Activated T-helper 17 cell treated with anti-CD3 and anti-CD28 coated beads, Interleukin-2, amount 50 U/mL, for 72 hours (primary cell): ENCODE measurements around the gene FBXO7. TPM values are rescaled to one million over a fixed set of nuclear protein-coding genes. Genes with fewer than 3 reads are reported as not detected.

Experiments used
- ATAC-seq: fragments of 150-1000 bp; cut with Tn5 transposase; replicated peaks from 2 replicates; pipeline ENCODE4 v1.10.0; 2021; ENCODE audit warnings: mild to moderate bottlenecking, moderate library complexity
- H3K27ac Mint-ChIP-seq: one replicate; pipeline ENCODE4 v1.8.0; 2022; ENCODE audit warnings: mixed read lengths
- H3K27me3 Mint-ChIP-seq: one replicate; pipeline ENCODE4 v1.8.0; 2022; ENCODE audit warnings: mixed read lengths
- H3K36me3 Mint-ChIP-seq: one replicate; pipeline ENCODE4 v1.8.0; 2022; ENCODE audit warnings: low read depth, mild to moderate bottlenecking, mixed read lengths
- H3K4me1 Mint-ChIP-seq: one replicate; pipeline ENCODE4 v1.8.0; 2022; ENCODE audit warnings: mixed read lengths
- H3K4me3 Mint-ChIP-seq: one replicate; pipeline ENCODE4 v1.8.0; 2022; ENCODE audit warnings: mild to moderate bottlenecking, mixed read lengths
- H3K9me3 Mint-ChIP-seq: one replicate; pipeline ENCODE4 v1.8.0; 2022; ENCODE audit warnings: mixed read lengths
- total RNA-seq, 2 donors: library from RNA; stranded (reverse); gene quantifications; one replicate each; pipeline ENCODE4 v1.2.3, GENCODE V29; 2022

FBXO7 gene
- 10 to 100 TPM; 76.4 to 79.8 TPM for total RNA-seq

DNA sequence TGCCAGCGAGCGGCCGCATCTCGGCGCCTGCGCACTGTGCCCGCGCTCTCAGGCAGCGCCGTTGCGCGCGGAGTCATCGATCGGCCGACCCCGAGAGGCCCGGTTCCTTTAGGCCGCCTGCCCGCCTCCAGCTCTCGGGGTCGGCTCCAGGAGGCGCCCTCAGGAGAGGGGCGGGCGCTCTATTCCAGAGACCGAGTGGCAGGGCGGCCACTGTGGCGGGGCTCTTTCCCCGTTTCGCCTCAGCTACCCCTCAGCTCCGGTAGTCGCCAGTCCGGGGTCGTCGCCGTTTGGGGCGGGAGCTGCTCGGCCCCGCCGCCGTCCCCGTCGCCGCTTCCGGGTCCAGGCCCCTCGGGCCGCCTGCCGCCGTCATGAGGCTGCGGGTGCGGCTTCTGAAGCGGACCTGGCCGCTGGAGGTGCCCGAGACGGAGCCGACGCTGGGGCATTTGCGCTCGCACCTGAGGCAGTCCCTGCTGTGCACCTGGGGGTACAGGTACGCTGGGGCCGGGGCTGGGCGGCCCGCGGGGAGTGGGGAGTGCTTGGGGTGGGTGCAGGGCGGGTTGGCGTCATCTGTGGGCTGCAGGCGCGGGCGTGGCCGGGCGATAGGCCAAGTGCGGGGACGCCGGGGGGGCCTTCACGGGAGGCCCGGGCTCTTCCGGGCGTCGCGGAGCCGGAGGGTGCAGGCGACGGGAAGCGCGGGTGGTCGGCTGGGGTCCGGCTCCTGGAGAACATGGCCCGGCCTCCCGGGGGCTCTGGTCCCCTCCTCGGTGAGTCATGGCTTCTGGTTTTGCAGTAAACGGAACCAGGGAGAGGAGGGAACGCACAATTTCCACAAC lies at the start of gene FBXO7:
Gene FBXO7, plus strand, starts transcription at position 177 of the 833 bp plus-strand sequence. Its CDS starts 192 bp downstream, at position 369.
- H3K27me3 Mint-ChIP-seq: no peaks in the 10 kb centered on the region
- peak; percentile 85 for ATAC-seq
- no peaks in the 10 kb centered on the region for H3K9me3 Mint-ChIP-seq
- peaks cover 17% of the 10 kb centered on the region for H3K4me1 Mint-ChIP-seq
- H3K27ac Mint-ChIP-seq: peak within 1 kb of the TSS; percentile 90
- H3K4me3 Mint-ChIP-seq: no peak within 1 kb of the TSS
- peaks cover 9% of the 10 kb centered on the region for H3K36me3 Mint-ChIP-seq

DNA sequence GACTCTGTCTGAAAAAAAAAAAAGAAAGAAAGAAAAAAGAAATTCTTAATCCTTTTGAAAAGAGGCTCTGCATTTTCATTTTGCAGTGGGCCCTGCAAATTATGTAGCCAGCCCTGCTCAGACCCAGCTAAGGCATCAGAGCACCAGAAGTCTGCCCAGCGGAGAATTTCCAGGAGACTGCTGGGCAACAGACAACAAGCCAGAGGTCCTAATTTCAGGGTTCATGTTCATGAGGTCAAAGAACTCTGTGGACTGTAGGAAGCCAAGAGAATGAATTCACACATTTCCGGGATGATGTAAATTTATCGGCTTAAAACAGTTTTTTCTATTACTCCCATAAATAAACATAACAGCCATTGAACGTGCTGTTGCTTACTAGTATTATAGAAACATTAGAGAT lies 47.7 kb upstream of the FBXO7 start:
- Mint-ChIP-seq H3K36me3 (no peaks in the 10 kb centered on the region), H3K4me3 (no peak overlapping the region), H3K9me3 (no peaks in the 10 kb centered on the region), H3K27ac (no peak overlapping the region), H3K4me1 (no peaks in the 10 kb centered on the region), H3K27me3 (peaks cover 29% of the 10 kb centered on the region)
- ATAC-seq: no peak

DNA sequence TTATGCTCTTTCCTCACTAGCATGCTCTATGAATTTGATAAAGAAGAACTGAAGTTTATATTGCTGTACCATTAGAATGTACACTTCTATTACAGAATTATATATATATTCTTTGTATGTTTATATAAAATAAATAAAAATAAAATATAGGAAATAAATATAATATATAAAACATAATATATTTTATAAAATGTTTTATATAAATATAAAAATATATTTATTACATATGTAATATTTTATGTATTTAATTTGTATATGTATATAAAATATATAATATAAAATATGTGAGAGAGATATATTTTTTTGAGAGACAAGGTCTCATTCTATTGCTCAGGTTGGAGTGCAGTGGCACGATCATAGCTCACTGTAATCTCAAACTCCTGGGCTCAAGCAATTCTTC lies 44.3 kb upstream of the FBXO7 start:
- no peak overlapping the region for H3K27ac Mint-ChIP-seq
- H3K36me3 Mint-ChIP-seq: no peaks in the 10 kb centered on the region
- no peaks in the 10 kb centered on the region for H3K9me3 Mint-ChIP-seq
- no peak for ATAC-seq
- H3K27me3 Mint-ChIP-seq: peaks cover 10% of the 10 kb centered on the region
- H3K4me3 Mint-ChIP-seq: no peak overlapping the region
- no peaks in the 10 kb centered on the region for H3K4me1 Mint-ChIP-seq

DNA sequence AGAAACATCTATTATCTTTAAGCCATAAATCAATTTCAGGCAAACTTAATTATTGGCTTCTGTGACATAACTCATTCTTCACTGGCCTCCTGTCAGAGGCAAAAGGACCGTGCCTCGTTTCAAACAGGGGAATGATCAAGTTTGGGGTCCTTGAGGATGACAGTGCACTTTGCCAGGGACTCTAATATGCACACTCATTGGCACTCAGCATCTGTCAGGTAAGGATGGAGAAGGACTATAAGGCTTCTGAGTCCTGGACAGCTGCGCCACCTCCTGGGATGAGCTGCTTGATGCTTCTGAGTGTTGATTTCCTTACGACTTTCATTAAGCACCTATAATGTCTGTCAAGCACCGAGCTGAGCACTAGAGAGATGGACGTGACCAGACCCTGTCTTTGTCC lies 30.5 kb upstream of the FBXO7 start:
- no peak for ATAC-seq
- Mint-ChIP-seq H3K4me1 (no peaks in the 10 kb centered on the region), H3K9me3 (no peaks in the 10 kb centered on the region), H3K27me3 (no peaks in the 10 kb centered on the region), H3K27ac (no peak overlapping the region), H3K4me3 (no peak overlapping the region), H3K36me3 (no peaks in the 10 kb centered on the region)

DNA sequence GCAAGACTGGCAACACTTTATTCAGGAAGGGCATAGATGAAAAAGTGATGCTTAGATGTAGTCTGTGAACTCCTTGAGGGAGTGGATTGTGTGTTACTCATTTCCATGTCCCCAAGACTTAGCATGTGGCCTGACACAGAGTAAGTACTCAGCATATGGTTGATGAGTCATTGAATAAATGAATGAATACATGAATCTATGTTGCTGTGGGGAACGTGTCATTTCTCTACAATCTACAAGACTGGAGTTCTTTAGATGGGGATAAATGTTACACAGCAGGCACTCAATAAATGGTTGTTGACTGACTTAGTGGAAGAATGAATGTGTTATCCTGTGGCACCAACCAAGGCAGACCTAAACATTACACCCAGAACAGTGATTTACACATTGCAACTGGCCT lies 28.3 kb upstream of the FBXO7 start:
- Mint-ChIP-seq H3K4me3 (no peak overlapping the region), H3K4me1 (no peaks in the 10 kb centered on the region), H3K27me3 (no peaks in the 10 kb centered on the region), H3K27ac (no peak overlapping the region), H3K9me3 (no peaks in the 10 kb centered on the region), H3K36me3 (no peaks in the 10 kb centered on the region)
- ATAC-seq: peak; percentile 100

DNA sequence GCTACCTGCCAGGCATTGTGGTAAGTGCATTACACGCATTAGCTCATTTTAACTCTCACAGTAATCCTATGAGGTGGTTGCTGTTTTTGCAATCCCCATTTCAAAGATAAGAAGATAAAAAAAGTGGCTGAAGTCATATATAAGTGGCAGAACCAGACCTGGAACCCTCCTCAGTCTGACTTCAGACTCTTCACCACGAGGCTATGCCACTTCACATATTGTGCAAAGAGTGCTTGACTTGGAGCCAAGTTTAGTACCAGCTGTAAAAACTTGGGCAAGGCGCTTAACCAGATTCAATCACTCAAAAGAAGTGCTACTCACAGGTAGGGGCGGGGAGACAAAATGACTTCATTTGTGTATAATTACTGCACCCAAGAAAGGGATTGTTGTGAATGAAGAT lies 25.6 kb upstream of the FBXO7 start:
- no peaks in the 10 kb centered on the region for H3K9me3 Mint-ChIP-seq
- no peak for ATAC-seq
- peaks cover 3% of the 10 kb centered on the region for H3K27me3 Mint-ChIP-seq
- H3K4me3 Mint-ChIP-seq: no peak overlapping the region
- no peaks in the 10 kb centered on the region for H3K4me1 Mint-ChIP-seq
- H3K36me3 Mint-ChIP-seq: no peaks in the 10 kb centered on the region
- no peak overlapping the region for H3K27ac Mint-ChIP-seq

DNA sequence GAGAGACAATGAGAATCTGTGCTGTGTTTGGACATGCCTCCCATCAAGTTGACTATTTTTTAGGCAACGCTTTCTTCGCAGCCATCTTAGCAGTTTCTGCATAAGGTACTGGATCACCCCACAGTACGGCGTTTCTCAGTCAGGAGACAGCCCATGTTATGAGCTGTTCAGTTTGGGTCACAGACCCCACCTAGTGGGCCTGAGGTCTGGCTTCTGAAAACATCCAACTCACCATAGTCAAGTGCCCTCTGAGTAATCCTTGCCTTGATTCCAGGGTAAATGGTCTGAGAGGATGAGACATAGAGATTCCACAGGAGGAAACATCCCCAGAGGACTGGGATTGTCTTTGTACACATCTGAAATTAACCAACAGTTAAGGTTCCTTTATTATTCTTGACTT lies 17.6 kb upstream of the FBXO7 start:
- no peak overlapping the region for H3K4me3 Mint-ChIP-seq
- no peaks in the 10 kb centered on the region for H3K36me3 Mint-ChIP-seq
- no peak overlapping the region for H3K27ac Mint-ChIP-seq
- no peak for ATAC-seq
- no peaks in the 10 kb centered on the region for H3K4me1 Mint-ChIP-seq
- no peaks in the 10 kb centered on the region for H3K9me3 Mint-ChIP-seq
- H3K27me3 Mint-ChIP-seq: peaks cover 44% of the 10 kb centered on the region

DNA sequence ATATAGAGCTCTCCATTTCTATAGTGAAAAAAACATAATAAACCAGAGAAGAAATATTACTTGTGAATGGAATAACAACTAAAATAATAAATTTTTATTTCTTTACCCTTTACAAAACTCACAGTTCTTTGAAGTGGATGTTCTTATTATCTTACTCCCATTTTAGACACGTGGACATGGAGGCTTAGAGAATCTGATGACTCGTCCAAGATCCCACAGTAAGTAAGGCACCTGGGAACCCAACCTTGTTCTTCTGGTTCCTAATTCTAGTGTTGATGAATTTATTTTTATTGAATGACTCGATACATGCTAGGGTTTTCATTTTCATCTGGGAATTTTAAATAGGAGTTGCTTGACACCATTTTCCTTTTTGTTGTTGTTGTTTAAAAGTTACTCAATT lies 12.2 kb upstream of the FBXO7 start:
- H3K9me3 Mint-ChIP-seq: no peaks in the 10 kb centered on the region
- peaks cover 50% of the 10 kb centered on the region for H3K27me3 Mint-ChIP-seq
- no peak overlapping the region for H3K27ac Mint-ChIP-seq
- no peaks in the 10 kb centered on the region for H3K4me1 Mint-ChIP-seq
- H3K36me3 Mint-ChIP-seq: no peaks in the 10 kb centered on the region
- no peak for ATAC-seq
- H3K4me3 Mint-ChIP-seq: no peak overlapping the region

DNA sequence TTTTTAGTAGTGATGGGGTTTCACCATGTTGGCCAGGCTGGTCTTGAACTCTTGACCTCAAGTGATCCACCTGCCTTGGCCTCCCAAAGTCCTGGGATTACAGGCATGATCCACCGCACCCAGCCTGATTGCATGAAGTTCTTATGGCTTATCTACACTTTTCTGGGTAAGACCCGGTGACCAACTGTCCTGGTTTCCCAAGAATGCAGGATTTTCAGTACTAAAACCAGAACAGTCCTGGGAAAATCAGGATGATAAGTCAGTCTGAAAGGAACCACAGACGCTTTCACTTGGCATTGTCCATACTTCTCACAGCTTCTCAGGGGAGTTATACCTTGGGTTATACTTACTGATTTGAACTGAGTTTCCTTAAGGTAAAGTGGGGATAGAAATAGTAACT lies 8.9 kb upstream of the FBXO7 start:
- no peaks in the 10 kb centered on the region for H3K4me1 Mint-ChIP-seq
- peaks cover 35% of the 10 kb centered on the region for H3K27me3 Mint-ChIP-seq
- ATAC-seq: no peak
- H3K4me3 Mint-ChIP-seq: no peak overlapping the region
- no peaks in the 10 kb centered on the region for H3K9me3 Mint-ChIP-seq
- H3K36me3 Mint-ChIP-seq: no peaks in the 10 kb centered on the region
- no peak overlapping the region for H3K27ac Mint-ChIP-seq

DNA sequence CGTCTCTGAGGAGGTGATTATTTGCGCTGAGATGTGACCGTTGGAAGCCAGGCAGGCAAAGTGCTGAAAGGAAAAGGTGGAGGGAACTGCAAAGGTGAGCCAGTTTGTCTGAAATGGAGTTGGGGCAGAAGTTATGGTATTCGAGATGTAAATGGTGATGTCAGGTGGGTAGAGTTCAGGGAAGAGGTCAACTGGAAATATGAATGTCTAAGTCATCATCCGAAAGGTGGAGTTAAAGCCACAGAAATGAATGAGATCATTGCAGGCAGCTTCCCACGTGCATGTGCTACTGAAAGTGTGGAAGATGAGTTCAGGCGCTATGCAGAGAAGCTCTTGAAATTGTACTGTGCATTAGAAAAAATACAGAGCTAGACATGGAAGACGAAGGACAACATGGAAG lies 8.1 kb upstream of the FBXO7 start:
- no peaks in the 10 kb centered on the region for H3K9me3 Mint-ChIP-seq
- no peak for ATAC-seq
- H3K4me1 Mint-ChIP-seq: no peaks in the 10 kb centered on the region

DNA sequence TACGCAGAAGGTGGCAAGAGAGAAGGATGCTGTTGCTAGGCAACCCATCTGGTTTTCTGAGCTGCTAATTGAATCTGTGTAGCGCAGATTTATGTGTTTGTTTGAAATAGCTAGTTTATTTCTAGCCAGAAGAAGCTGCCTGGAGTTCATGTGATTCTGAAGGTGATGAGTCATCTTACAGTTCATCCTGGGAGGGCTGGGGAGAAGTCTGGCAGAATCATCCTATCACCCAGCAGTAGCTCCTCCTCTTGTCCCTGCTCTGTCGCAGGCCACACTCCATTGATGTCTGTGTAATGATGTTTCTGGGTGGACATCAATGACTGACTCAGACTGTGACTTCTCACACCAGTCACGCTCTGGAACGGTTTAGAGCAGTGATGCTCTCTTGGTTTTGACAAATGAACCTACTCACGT lies 4.8 kb upstream of the FBXO7 start:
- ATAC-seq: no peak
- H3K4me1 Mint-ChIP-seq: peaks cover 6% of the 10 kb centered on the region
- no peaks in the 10 kb centered on the region for H3K9me3 Mint-ChIP-seq
- H3K4me3 Mint-ChIP-seq: no peak overlapping the region
- no peak overlapping the region for H3K27ac Mint-ChIP-seq
- peaks cover 15% of the 10 kb centered on the region for H3K27me3 Mint-ChIP-seq
- no peaks in the 10 kb centered on the region for H3K36me3 Mint-ChIP-seq

More for the DNA sequence above, 8.1 kb upstream of the FBXO7 start:
- H3K4me3 Mint-ChIP-seq: no peak overlapping the region
- H3K27ac Mint-ChIP-seq: no peak overlapping the region
- peaks cover 27% of the 10 kb centered on the region for H3K27me3 Mint-ChIP-seq
- no peaks in the 10 kb centered on the region for H3K36me3 Mint-ChIP-seq

DNA sequence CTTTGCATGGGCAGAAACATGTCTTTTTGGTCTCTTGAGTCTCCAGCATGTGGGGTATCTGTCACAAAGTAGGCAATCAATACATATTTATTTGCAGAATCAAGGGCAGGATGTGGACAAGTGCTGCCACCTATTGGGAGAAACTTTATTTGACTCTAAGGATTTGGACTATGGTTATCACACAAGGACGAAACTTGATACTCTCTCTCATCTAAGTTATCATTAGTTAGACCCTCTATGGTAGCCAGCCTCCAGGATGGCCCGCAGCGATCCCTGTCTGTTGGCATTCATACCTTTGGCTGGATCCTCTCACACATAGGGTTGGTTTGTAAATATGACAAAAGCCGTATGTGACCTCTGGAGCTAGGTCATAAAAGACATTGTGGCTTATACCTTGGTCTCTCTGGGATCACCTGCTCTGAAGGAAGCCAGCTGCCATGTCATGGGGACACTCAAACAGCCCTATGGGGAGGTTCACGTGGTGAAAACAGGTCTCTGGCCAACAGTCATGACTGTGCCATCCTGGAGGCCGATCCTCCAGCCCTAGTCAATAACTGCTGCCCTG lies 1.1 kb upstream of the FBXO7 start:
- Mint-ChIP-seq H3K27ac (peak overlapping the region; percentile 90), H3K9me3 (no peaks in the 10 kb centered on the region), H3K4me3 (no peak overlapping the region), H3K27me3 (no peaks in the 10 kb centered on the region), H3K4me1 (peaks cover 10% of the 10 kb centered on the region), H3K36me3 (no peaks in the 10 kb centered on the region)
- peak; percentile 15 for ATAC-seq

DNA sequence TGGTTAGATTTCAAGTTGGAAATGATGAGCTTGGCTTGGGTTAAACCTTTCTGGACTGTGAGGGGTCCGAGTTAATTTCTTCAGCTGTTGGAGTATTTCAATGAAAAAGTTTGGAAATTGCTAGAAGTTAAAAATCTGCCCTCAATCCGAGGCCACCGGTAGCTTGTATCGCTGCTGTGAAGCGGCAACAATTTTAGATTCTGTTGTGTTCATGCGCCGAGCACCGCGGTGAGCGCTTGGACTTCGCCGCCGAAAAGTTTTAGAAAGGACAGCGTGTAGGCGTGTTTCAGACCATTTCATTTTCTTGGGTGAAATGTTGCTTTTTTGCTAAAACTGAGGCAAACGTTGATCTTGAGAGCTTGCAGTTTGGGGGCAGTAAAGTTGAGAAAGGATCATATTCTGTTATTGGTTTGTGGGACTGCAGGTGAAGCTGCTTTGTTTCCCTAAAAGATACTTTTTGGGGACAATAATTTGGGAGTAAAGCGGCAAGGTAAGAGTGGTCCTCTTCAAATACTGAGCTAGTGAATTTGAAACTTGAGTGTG lies 928 bp downstream of the FBXO7 start:
- Mint-ChIP-seq H3K4me1 (peaks cover 24% of the 10 kb centered on the region), H3K27me3 (no peaks in the 10 kb centered on the region), H3K9me3 (no peaks in the 10 kb centered on the region), H3K27ac (peak overlapping the region; percentile 90), H3K36me3 (peaks cover 16% of the 10 kb centered on the region), H3K4me3 (no peak overlapping the region)
- ATAC-seq: peak; percentile 7

DNA sequence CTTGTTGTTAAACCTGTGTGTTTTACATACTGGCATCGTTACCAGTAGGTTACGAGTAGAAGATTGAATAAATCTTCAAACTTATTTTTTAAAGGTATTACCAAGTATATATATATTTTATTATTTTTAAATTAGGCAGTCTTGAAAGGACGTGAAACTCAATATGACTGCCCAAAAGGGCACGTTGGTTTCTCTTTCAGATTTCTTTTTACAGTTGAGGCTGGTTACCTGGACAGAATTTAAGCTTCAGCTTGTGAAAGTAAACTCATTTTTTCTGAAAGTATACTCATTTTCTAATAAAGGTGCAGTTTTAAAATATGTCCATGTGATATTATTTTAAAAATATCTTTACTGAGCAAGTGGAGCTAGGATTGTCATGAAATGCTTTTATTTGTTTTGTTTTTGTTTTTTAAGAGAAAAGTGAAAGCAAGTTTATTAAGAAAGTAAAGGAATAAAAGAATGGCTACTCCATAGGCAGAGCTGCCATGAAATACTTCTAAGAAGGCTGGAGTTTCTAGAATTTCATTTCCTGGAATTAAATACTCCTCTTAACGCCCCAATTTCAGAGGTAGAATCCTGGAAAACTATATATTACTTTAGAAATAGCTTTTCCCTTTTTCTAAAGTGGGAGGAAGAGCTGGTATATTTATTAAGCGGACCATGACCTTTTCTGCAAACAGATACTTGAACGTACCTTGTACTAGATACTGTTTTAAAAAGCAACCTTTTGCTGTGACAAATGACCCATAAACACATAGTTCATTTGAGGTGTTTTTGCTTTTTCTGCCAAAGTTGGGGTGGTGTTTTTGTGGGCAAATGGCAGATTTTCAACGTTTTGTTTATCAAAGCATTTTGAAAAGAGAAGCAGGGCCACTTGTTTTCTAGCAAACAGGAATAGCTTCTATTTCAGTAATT lies 1.9 kb downstream of the FBXO7 start:
- Mint-ChIP-seq H3K27ac (peak overlapping the region; percentile 90), H3K4me1 (peaks cover 25% of the 10 kb centered on the region), H3K27me3 (no peaks in the 10 kb centered on the region), H3K4me3 (no peak overlapping the region), H3K9me3 (no peaks in the 10 kb centered on the region), H3K36me3 (peaks cover 26% of the 10 kb centered on the region)
- ATAC-seq: no peak
